A673 (cell line): ENCODE measurements around the gene PRPF40B. TPM values are rescaled to one million over a fixed set of nuclear protein-coding genes. Genes with fewer than 3 reads are reported as not detected.

Source experiments
- BruUV-seq: library from RNA; stranded (reverse); fragments of 400-500 nt; replicated peaks from 2 replicates; lab custom pipeline; 2021; lab: Mats Ljungman, UMichigan
- CTCF ChIA-PET: fragments of 300-600 bp; sonication (Branson Sonifier 250); formaldehyde crosslinking; loops from one replicate; lab custom pipeline; 2022; ENCODE audit warnings: antibody characterized with exemption; lab: Charles Lee
- POLR2A ChIA-PET: fragments of 300-600 bp; sonication (Branson Sonifier 250); formaldehyde crosslinking; loops from one replicate; lab custom pipeline; 2022; ENCODE audit warnings: antibody characterized with exemption; ENCODE audit not compliant: low non-redundant PET; lab: Charles Lee
- DNase-seq: peaks from one replicate; pipeline ENCODE4 v3.0.0-alpha.2; 2015; ENCODE audit warnings: low spot score
- H3K27ac ChIP-seq: fragments of 200-600 bp; sonication (generic); 2 replicates; pipeline ENCODE4 v1.5.1; 2016; ENCODE audit warnings: mixed run types, low read depth, mild to moderate bottlenecking, mixed read lengths, antibody characterized with exemption, low read length; ENCODE audit not compliant: poor library complexity, severe bottlenecking
- H3K27me3 ChIP-seq: fragments of 200-600 bp; sonication (generic); replicated peaks from 2 replicates; pipeline ENCODE4 v1.6.1; 2017; ENCODE audit warnings: mixed run types, low read depth, mild to moderate bottlenecking, mixed read lengths, antibody characterized with exemption, low read length; ENCODE audit not compliant: insufficient read depth, poor library complexity
- H3K36me3 ChIP-seq: fragments of 200-600 bp; sonication (generic); 2 replicates; pipeline ENCODE4 v1.6.1; 2016; ENCODE audit warnings: mixed run types, mild to moderate bottlenecking, mixed read lengths, antibody characterized with exemption, low read length; ENCODE audit not compliant: insufficient read depth, poor library complexity, severe bottlenecking
- H3K4me1 ChIP-seq: fragments of 200-600 bp; sonication (generic); 2 replicates; pipeline ENCODE4 v1.6.1; 2017; ENCODE audit warnings: mixed run types, mild to moderate bottlenecking, mixed read lengths, antibody characterized with exemption, low read length; ENCODE audit not compliant: insufficient read depth, poor library complexity, severe bottlenecking
- H3K4me3 ChIP-seq: fragments of 200-600 bp; sonication (generic); 2 replicates; pipeline ENCODE4 v1.5.1; 2016; ENCODE audit warnings: low read depth, mixed run types, mild to moderate bottlenecking, mixed read lengths, low read length; ENCODE audit not compliant: poor library complexity, severe bottlenecking
- H3K9me3 ChIP-seq: fragments of 200-600 bp; sonication (generic); 2 replicates; pipeline ENCODE4 v1.6.1; 2016; ENCODE audit warnings: mixed run types, low read depth, mild to moderate bottlenecking, mixed read lengths, antibody characterized with exemption, low read length; ENCODE audit not compliant: poor library complexity, severe bottlenecking
- CTCF ChIP-seq: fragments of 300-800, 200-600 bp; sonication (generic); conservative IDR thresholded peaks from 2 replicates; pipeline ENCODE4 v1.5.1; 2017; ENCODE audit warnings: low read depth, mild to moderate bottlenecking, antibody characterized with exemption, low read length, moderate library complexity, mixed read lengths
- EZH2 ChIP-seq: fragments of 200-600 bp; sonication (generic); IDR thresholded peaks from 2 replicates; pipeline ENCODE4 v1.6.1; 2017; ENCODE audit warnings: borderline replicate concordance, low read depth, mild to moderate bottlenecking, mixed read lengths, antibody characterized with exemption, low read length; ENCODE audit not compliant: poor library complexity, severe bottlenecking
- intact Hi-C: fragments of 100-400 bp; cut with micrococcal nuclease; formaldehyde crosslinking; loops from one replicate; pipeline ENCODE4 v1.10.0; 2022; ENCODE audit not compliant: unreplicated experiment
- total RNA-seq: library from RNA; stranded (reverse); gene quantifications from 2 replicates; pipeline ENCODE4 v1.2.3, GENCODE V29; 2021

Gene PRPF40B
- total RNA-seq, 1 experiment from 2014 or later = 14.0 TPM

DNA sequence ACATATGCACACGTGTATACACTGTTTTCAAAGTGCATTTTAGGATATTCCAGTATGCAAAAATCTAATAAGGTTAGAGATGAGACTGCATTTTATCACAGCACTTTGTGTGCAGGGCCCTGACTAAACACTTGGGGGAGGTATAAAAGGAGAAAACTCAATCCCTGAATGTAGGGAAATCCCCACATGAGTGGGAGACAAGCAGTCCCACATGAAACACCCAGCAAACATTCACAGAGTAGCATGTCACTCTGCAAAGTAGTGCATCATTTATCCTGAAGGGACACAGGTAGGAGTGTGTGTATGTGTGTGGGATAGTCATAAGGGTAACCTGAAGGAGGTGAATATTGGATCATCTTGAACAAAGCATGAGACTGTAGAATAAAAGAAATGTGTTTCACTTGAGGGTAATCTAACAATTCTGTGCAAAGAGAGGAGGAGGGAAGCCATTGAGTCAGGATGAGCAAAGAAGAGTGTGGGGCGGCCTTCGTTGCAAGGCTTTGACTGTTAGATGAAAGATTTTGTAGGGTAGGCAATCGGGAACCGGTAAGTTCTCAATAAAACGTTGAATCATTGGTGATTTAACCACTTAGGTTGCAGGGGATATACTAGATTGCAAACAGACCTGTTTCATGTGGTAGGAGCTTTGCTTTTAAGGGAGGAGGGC is 2.9 kb downstream of the PRPF40B start:
- Histone ChIP-seq H3K36me3 (no peaks in the 10 kb centered on the region), H3K9me3 (no peaks in the 10 kb centered on the region), H3K27me3 (no peaks in the 10 kb centered on the region), H3K4me3 (no peak overlapping the region), H3K4me1 (peaks cover 17% of the 10 kb centered on the region), H3K27ac (no peak overlapping the region)
- no TSS peak for BruUV-seq
- CTCF ChIA-PET = no interaction called here
- intact Hi-C loops = no loop called here
- POLR2A ChIA-PET = no interaction called here
- DNase-seq = no peak
- TF ChIP-seq CTCF (peak; percentile 24; the same call in 1 of the 2 replicates), EZH2 (no peak)

DNA sequence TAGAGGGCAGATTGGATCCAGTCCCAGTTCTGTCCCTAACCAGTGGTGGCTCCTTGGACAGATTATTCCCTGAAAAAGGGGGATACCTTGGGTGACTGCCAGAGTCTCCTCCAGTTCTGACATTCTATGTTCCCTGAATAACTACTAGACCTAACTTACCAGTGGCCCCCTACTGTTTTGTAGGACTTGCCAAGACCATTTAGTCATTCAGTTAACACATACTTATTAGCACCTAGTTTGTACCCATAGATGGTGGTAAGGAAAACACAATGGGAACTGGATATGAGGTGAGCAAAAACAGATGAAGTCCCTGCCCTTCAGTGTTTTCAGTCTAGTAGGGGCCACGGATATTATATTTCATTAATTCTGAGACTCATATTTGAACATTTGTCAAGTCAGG is 3.5 kb downstream of the PRPF40B start:
- POLR2A ChIA-PET = no interaction called here
- no peak for TF ChIP-seq EZH2
- TF ChIP-seq CTCF = no peak
- H3K36me3 ChIP-seq = no peaks in the 10 kb centered on the region
- DNase-seq = no peak
- H3K27me3 ChIP-seq = no peaks in the 10 kb centered on the region
- intact Hi-C loops = no loop called here
- H3K9me3 ChIP-seq = no peaks in the 10 kb centered on the region
- no peak overlapping the region for H3K27ac ChIP-seq
- TSS peak; percentile 8 for BruUV-seq
- peaks cover 12% of the 10 kb centered on the region for H3K4me1 ChIP-seq
- H3K4me3 ChIP-seq = no peak overlapping the region
- CTCF ChIA-PET = no interaction called here

DNA sequence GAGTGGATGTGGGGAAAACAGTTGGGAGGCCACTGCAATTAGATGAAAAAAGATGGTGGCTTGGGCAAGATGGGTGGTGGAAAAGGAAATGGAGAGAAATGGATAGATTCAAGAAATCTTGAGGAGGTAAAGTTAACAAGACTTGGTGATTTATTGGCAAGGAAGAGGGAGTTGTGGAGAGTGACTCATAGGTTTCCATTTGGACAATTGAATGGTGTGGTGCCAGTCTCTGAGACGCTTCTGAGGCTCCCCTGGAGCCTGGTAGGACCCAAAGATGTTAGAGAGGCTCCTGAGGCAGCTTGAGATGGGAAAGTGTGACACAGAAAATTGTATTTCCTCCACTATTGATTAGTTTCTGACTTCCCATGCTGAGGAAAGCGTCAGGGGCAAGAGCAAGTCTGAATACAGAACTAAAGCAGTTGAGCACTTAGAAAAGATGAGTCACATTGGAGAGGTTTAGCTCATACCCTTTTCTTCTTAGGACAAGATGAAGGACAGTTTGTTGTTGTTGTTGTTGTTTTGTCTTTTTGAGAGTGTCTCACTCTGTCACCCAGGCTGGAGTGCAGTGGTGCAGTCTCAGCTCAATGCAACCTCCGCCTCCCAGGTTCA is 4.5 kb downstream of the PRPF40B start:
- peak; percentile 43 for DNase-seq
- no TSS peak for BruUV-seq
- Histone ChIP-seq H3K4me3 (no peak overlapping the region), H3K27ac (no peak overlapping the region), H3K36me3 (no peaks in the 10 kb centered on the region), H3K27me3 (no peaks in the 10 kb centered on the region), H3K9me3 (no peaks in the 10 kb centered on the region), H3K4me1 (peaks cover 1% of the 10 kb centered on the region)
- POLR2A ChIA-PET = no interaction called here
- TF ChIP-seq CTCF (no peak), EZH2 (no peak)
- intact Hi-C loops = no loop called here
- CTCF ChIA-PET = interaction anchor here (0.7 to 0.8 kb wide), 2 partner anchors 9 to 22 kb away, joined by 3 to 4 read pairs; no protein-coding TSS in a partner anchor
